ENCODE measurements around the gene PCTP.

Gene PCTP

DNA sequence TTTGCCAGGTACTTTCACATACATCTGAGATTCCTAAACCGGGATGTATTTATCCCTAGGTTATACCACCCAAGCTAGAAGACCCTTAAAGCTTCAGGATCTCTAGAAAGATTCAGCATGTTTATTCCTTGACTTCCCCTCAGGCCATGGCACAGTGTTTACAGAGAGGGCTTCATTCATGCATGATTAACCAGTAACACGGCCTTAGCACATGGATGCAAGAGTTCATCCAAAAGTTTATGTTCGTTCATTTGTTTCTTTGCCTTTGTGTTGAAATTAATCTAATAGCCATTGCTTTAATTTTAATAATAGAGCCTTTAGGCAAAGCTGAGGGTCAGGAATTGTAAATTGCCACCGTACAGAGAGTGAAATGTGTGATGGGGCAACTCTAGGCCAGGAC, 13.8 kb downstream of the PCTP start:
- H3K4me3 ChIP-seq (replicated peaks; ENCODE audit: low read depth, low read length), result no peak overlapping the region
- DNase-seq (ENCODE audit: low read depth), result no peak
- TF ChIP-seq, protein P1, sequence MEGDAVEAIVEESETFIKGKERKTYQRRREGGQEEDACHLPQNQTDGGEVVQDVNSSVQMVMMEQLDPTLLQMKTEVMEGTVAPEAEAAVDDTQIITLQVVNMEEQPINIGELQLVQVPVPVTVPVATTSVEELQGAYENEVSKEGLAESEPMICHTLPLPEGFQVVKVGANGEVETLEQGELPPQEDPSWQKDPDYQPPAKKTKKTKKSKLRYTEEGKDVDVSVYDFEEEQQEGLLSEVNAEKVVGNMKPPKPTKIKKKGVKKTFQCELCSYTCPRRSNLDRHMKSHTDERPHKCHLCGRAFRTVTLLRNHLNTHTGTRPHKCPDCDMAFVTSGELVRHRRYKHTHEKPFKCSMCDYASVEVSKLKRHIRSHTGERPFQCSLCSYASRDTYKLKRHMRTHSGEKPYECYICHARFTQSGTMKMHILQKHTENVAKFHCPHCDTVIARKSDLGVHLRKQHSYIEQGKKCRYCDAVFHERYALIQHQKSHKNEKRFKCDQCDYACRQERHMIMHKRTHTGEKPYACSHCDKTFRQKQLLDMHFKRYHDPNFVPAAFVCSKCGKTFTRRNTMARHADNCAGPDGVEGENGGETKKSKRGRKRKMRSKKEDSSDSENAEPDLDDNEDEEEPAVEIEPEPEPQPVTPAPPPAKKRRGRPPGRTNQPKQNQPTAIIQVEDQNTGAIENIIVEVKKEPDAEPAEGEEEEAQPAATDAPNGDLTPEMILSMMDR (IDR thresholded peaks at IDR 0.05; ENCODE audit: low read length, missing control alignments), result no peak

DNA sequence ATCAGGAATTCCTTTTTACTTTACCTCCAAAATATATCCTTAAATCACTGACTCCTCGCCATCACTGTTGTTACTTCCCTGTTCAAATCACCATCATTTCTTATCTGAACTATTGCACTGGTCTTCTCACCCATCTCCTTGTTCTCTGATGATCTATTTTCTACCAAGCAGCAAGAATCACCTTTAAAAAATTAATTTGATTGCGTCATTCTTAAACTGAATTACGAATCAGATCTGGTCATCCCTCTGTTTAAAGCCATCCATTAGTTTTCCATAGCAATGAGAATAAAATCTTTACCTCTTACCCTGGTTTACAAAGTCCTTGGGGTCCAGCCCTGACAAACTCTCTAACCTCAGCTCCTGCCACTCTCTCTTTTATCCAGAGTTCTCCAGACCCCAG, 14.6 kb downstream of the PCTP start:
- H3K4me3 ChIP-seq (replicated peaks; ENCODE audit: low read depth, low read length), result no peak overlapping the region
- no peak for DNase-seq (ENCODE audit: low read depth)
- TF ChIP-seq, protein P1 (IDR thresholded peaks at IDR 0.05; ENCODE audit: low read length, missing control alignments), result no peak

DNA sequence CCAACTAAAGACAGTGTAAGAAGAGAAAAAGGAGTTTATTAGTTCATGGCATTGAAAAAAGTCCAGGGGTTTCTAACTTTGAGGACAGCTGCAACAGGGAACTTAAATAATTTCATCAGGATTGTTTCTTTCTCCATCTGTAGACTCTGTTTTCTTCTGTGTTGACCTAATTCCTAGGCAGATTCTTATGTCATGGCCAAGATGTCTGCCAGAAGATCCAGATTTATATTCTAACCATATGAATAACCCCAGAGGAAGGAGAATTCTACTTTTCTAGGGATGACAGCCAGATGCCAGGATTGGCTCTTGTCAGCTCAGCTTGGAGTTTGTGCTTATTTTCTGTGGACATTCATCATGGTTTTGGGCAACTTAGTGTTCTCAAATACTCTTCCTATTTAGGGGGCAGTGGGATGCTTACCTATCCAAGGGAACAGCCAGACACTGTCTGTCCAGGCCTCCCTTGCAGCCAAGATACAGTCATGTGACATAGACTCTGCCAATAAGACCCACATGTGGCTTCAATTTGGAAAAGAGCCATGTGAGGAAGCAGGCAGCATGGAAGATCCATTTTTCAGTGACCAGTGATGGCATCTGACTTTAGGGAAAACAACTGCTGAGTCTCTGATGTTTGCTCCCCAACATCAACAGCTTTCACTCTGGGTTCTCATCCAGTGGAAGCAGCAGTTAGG, 18.2 kb downstream of the PCTP start:
- H3K4me3 ChIP-seq (replicated peaks; ENCODE audit: low read depth, low read length), result no peak overlapping the region
- TF ChIP-seq, protein P1 (IDR thresholded peaks at IDR 0.05; ENCODE audit: low read length, missing control alignments), result no peak
- DNase-seq (ENCODE audit: low read depth), result peak; percentile 15

DNA sequence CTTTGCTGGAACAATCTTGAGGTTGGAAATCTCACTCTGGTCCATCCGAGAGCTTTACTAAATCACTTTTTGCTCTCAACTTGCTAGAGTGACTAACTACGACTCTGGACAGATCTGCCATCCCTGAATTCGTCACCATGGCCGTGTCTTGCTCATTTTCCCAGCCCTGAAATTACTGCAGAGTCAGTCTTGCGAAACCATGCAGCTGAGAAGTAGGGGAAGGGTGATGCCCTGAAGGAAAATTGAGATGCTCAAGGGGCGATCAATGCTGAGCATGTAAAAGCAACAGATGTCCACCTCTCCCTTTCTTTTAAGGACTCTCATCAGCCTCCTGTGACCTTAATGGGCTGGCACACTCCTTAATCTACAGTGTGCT, 18.8 kb downstream of the PCTP start:
- H3K4me3 ChIP-seq (replicated peaks; ENCODE audit: low read depth, low read length), result no peak overlapping the region
- peak; percentile 80 for DNase-seq (ENCODE audit: low read depth)

DNA sequence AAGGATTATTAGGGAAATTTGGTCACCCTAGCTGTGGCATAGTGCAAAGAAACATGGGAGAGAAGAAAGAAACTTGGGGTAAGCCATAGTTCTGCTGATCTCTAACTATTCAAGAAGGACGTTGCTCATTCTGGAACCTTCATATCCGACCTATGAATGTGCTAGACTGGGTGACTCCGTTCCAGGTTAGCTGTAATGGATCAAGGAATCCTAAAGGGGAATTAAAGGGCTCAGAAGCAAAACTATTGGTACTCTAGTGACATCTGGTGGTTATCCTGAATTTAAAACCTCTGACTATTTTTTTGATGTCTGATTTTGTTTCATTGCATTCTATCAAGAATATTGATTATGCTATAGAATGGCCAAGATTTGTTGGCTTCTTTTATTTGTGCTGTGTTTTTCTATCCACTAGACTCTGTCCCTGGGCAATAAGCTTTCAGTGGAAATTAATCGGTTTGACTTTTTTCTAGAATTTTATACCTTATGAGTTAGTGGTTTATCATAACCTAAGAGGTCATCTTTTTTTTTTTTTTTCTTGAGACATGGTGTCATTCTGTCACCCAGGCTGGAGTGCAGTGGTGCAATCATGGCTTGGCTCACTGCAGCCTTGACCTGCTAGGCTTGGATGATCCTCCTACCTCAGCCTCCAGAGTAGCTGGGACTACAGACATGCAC, 19.5 kb downstream of the PCTP start:
- H3K4me3 ChIP-seq (replicated peaks; ENCODE audit: low read depth, low read length), result no peak overlapping the region
- TF ChIP-seq, protein P1 (IDR thresholded peaks at IDR 0.05; ENCODE audit: low read length, missing control alignments), result peak; percentile 50
- DNase-seq (ENCODE audit: low read depth), result peak; percentile 81

More for the DNA sequence above, 18.8 kb downstream of the PCTP start:
- TF ChIP-seq, protein P1 (IDR thresholded peaks at IDR 0.05; ENCODE audit: low read length, missing control alignments), result no peak

DNA sequence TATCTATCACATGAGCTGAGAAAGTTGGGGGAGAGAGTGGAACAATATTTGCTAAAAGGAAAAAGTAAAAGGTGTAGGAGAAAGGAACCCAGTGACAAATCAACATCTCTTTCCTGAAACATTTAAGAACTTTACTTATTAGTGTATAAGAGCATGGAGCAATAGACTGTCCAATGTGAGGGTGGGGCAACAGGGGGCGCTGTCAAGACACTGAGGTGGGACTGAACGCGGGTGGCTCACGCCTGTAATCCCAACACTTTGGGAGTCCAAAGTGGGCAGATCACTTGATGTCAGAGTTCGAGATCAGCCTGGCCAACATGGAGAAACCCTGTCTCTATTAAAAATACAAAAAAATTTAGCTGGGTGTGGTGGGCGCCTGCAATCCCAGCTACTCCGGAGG, 21.2 kb downstream of the PCTP start:
- no peak overlapping the region for H3K4me3 ChIP-seq (replicated peaks; ENCODE audit: low read depth, low read length)

More for the DNA sequence above, 21.2 kb downstream of the PCTP start:
- TF ChIP-seq, protein P1 (IDR thresholded peaks at IDR 0.05; ENCODE audit: low read length, missing control alignments), result no peak
- DNase-seq (ENCODE audit: low read depth), result no peak
